ENCODE data around the gene DEFB131A.
"Not testable (repeated sequence)": the region's sequence is repeated elsewhere in the genome, so short reads cannot be mapped to it uniquely, and the experiment has no call there.

DEFB131A gene

GRCh38 chr4:9494256-9495035 is 50.2 kb downstream of the DEFB131A start:
- in situ Hi-C loops (cut with MboI; ENCODE audit: low sequenced_read_pairs) = not testable (repeated sequence)

- in situ Hi-C loops (cut with MboI; ENCODE audit: low sequenced_read_pairs) = not testable (repeated sequence)
These were observed 51.2 kb downstream of the DEFB131A start for GRCh38 chr4:9495443-9495842.

DNA sequence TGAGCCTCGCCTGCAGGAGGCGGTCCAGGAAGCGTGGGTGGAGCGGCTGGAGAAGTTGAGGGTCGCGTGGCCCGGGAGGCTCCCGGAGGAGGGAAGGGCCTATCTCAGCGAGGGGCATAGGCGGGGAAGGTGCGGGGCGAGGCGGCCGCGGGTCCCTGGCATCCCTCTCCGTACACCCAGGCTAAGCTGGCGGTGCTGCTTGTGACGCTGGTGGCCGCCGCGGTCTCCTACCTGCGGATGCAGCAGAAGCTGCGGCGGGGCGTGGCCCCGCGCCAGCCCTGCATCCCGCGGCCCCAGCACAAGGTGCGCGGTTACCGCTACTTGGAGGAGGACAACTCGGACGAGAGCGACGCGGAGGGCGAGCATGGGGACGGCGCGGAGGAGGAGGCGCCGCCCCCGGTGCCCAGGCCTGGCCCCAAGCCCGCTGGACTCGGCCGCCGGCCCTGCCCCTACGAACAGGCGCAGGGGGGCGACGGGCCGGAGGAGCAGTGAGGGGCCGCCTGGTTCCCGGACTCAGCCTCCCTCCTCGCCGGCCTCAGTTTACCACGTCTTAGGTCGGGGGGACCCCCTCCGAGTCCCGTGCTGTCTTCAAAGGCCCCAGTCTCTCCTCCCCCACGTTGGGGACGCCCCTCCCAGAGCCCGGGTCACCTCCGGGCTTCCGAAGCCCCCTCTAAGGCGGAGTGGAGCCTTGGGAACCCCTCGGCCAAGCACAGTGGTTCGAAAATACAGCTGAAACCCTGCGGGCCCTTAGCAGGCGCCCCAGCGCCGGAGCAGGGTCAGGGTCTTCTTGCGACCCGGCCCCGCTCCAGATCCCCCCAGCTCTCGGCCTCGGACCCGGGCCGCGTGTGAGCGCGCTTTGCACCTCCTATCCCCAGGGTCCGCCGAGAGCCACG is 53.6 kb downstream of the DEFB131A start:
- in situ Hi-C loops (cut with MboI; ENCODE audit: low sequenced_read_pairs) = not testable (repeated sequence)

DNA sequence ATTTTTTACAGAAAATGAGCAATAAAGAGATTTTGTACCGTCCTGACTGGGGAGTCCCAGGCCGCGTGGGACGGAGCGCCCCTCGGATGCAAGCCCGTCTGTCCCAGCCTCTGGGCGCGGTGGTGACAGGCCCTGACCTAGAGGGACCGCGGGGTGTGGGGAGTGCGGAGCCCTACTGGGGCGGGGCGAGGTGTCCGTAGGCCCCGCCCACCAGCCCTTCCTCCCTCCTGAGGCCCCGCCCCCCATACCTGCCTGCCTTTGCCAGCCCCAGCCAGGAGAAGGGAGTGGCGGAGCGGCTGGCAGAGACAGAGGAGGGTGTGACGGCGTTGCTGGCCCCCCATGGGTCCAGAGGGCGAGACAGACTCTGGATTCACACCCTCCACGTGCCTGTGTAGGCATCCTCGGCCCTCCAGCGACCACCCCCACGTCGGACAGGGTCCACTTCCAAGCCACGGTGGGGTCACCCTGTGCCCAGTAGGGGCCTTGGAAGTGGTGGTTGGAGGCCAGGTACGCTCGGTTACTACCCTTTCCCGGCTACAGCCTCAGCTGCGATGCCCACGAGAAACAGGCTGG is 54.3 kb downstream of the DEFB131A start:
- in situ Hi-C loops (cut with MboI; ENCODE audit: low sequenced_read_pairs) = not testable (repeated sequence)

DNA sequence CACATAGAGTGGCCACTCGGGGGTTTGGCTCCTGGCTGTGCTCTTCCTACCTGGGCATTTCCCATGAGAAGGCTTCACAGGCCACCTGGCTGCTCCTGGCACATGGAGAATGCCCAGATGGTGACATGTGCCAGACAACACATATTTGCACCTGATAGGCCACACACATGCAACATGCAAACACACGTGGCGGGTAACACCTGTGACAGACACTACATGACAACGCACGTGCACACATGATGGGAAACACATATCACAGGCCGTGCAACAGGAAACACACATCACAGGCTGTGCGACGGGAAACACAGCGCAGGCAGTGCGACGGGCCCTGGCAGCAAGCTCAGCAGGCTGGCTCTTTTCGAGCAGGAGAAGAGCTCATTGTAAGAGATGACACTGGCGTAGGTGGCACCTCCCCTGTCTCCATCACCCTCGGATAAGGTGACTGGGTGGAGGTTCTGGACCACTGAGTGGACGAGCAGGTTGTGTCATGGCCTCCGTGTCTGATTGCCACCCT is 55.8 kb downstream of the DEFB131A start:
- in situ Hi-C loops (cut with MboI; ENCODE audit: low sequenced_read_pairs) = not testable (repeated sequence)
